H9 (cell line): Measurements from ENCODE around the gene FSTL4. TPM values are rescaled to one million over a fixed set of nuclear protein-coding genes. Genes with fewer than 3 reads are reported as not detected.

Experiments
- DNase-seq: peaks from one replicate; pipeline ENCODE4 v3.0.0-alpha.2; 2017
- H2AFZ ChIP-seq: one replicate; pipeline ENCODE4 v1.6.1; 2013; ENCODE audit warnings: mild to moderate bottlenecking, low read length, control low read depth, moderate library complexity
- H2AK5ac ChIP-seq: 2 replicates; pipeline ENCODE4 v1.6.1; 2013; ENCODE audit warnings: low read length, control low read depth, mixed read lengths; ENCODE audit not compliant: insufficient read length
- H2BK120ac ChIP-seq: one replicate; pipeline ENCODE4 v1.6.1; 2013; ENCODE audit warnings: low read depth, mild to moderate bottlenecking, low read length, control low read depth, inconsistent platforms; ENCODE audit not compliant: poor library complexity, severe bottlenecking
- H2BK12ac ChIP-seq: 2 replicates; pipeline ENCODE4 v1.6.1; 2013; ENCODE audit warnings: low read length, control low read depth, mixed read lengths, low read depth; ENCODE audit not compliant: insufficient read length
- H2BK15ac ChIP-seq: 2 replicates; pipeline ENCODE4 v1.6.1; 2013; ENCODE audit warnings: low read depth, low read length, control low read depth
- H2BK20ac ChIP-seq: one replicate; pipeline ENCODE4 v1.6.1; 2013; ENCODE audit warnings: low read depth, mild to moderate bottlenecking, low read length, control low read depth, inconsistent platforms; ENCODE audit not compliant: poor library complexity, severe bottlenecking
- H2BK5ac ChIP-seq: 2 replicates; pipeline ENCODE4 v1.6.1; 2013; ENCODE audit warnings: low read length, control low read depth, mixed read lengths; ENCODE audit not compliant: insufficient read length
- H3K14ac ChIP-seq: 2 replicates; pipeline ENCODE4 v1.6.1; 2013; ENCODE audit warnings: low read length, control low read depth; ENCODE audit not compliant: insufficient read depth
- H3K18ac ChIP-seq: 2 replicates; pipeline ENCODE4 v1.6.1; 2013; ENCODE audit warnings: low read depth, mild to moderate bottlenecking, mixed read lengths, low read length, control low read depth; ENCODE audit not compliant: insufficient read length
- H3K23ac ChIP-seq: 2 replicates; pipeline ENCODE4 v1.6.1; 2013; ENCODE audit warnings: low read length, control low read depth, mixed read lengths, low read depth; ENCODE audit not compliant: insufficient read length
- H3K23me2 ChIP-seq: 2 replicates; pipeline ENCODE4 v1.6.1; 2013; ENCODE audit warnings: low read depth, mild to moderate bottlenecking, mixed read lengths, low read length, control low read depth; ENCODE audit not compliant: insufficient read length, poor library complexity, severe bottlenecking
- H3K27ac ChIP-seq: 2 replicates; pipeline ENCODE4 v1.5.1; 2013; ENCODE audit warnings: low read length, control low read depth, mixed read lengths, low read depth; ENCODE audit not compliant: insufficient read length
- H3K27me3 ChIP-seq: 2 replicates; pipeline ENCODE4 v1.6.1; 2013; ENCODE audit warnings: low read length, control low read depth, inconsistent platforms; ENCODE audit not compliant: insufficient read depth
- H3K4ac ChIP-seq: 2 replicates; pipeline ENCODE4 v1.6.1; 2013; ENCODE audit warnings: low read depth, mild to moderate bottlenecking, control low read depth, inconsistent platforms, low read length, moderate library complexity
- H3K4me1 ChIP-seq: 2 replicates; pipeline ENCODE4 v1.6.1; 2013; ENCODE audit warnings: low read length, control low read depth, inconsistent platforms; ENCODE audit not compliant: insufficient read depth
- H3K4me2 ChIP-seq: 2 replicates; pipeline ENCODE4 v1.6.1; 2013; ENCODE audit warnings: low read length, control low read depth, mixed read lengths; ENCODE audit not compliant: insufficient read length, insufficient read depth
- H3K56ac ChIP-seq: 2 replicates; pipeline ENCODE4 v1.6.1; 2013; ENCODE audit warnings: low read depth, mild to moderate bottlenecking, mixed read lengths, low read length, control low read depth; ENCODE audit not compliant: insufficient read length
- H3K79me1 ChIP-seq: 2 replicates; pipeline ENCODE4 v1.6.1; 2013; ENCODE audit warnings: low read depth, mild to moderate bottlenecking, moderate library complexity, low read length, control low read depth, inconsistent platforms; ENCODE audit not compliant: insufficient read depth, poor library complexity, severe bottlenecking
- H3K79me2 ChIP-seq: 2 replicates; pipeline ENCODE4 v1.6.1; 2013; ENCODE audit warnings: low read length, control low read depth, inconsistent platforms; ENCODE audit not compliant: insufficient read depth
- H3K9ac ChIP-seq: 2 replicates; pipeline ENCODE4 v1.6.1; 2013; ENCODE audit warnings: low read length, control low read depth, mixed read lengths; ENCODE audit not compliant: insufficient read length; ENCODE audit errors: extremely low read depth
- H3K9me3 ChIP-seq: one replicate; pipeline ENCODE4 v1.6.1; 2013; ENCODE audit warnings: low read depth, low read length, inconsistent platforms; ENCODE audit not compliant: control insufficient read depth
- H3T11ph ChIP-seq: one replicate; pipeline ENCODE4 v1.6.1; 2013; ENCODE audit warnings: mild to moderate bottlenecking, low read length, control low read depth, inconsistent platforms
- H4K20me1 ChIP-seq: one replicate; pipeline ENCODE4 v1.6.1; 2013; ENCODE audit not compliant: control insufficient read depth, insufficient read length, insufficient read depth
- H4K5ac ChIP-seq: 2 replicates; pipeline ENCODE4 v1.6.1; 2013; ENCODE audit warnings: low read depth, mild to moderate bottlenecking, mixed read lengths, low read length, control low read depth; ENCODE audit not compliant: insufficient read length
- H4K8ac ChIP-seq: replicated peaks from 2 replicates; pipeline ENCODE4 v1.6.1; 2013; ENCODE audit warnings: low read length, control low read depth, mixed read lengths, low read depth; ENCODE audit not compliant: insufficient read length
- H4K91ac ChIP-seq: 2 replicates; pipeline ENCODE4 v1.6.1; 2013; ENCODE audit warnings: low read depth, mild to moderate bottlenecking, moderate library complexity, mixed read lengths, low read length, control low read depth; ENCODE audit not compliant: insufficient read length
- H3K27ac Mint-ChIP-seq, 3 experiments: 2 replicates in 2 of 3; 3 replicates in 1 of 3; pipeline ENCODE4 v1.8.0; 2020 to 2021; ENCODE audit warnings: mixed read lengths in 3 of 3, mild to moderate bottlenecking in 1 of 3, moderate library complexity in 1 of 3
- H3K27me3 Mint-ChIP-seq: 2 replicates; pipeline ENCODE4 v1.8.0; 2021; ENCODE audit warnings: low read depth, mild to moderate bottlenecking, moderate library complexity, mixed read lengths
- H3K36me3 Mint-ChIP-seq, 3 experiments: 2 replicates in 2 of 3; 3 replicates in 1 of 3; pipeline ENCODE4 v1.8.0; 2020 to 2021; ENCODE audit warnings: low read depth in 3 of 3, mixed read lengths in 3 of 3; ENCODE audit not compliant: insufficient read depth in 1 of 3
- H3K4me1 Mint-ChIP-seq, 2 experiments: 2 replicates each; pipeline ENCODE4 v1.8.0; 2020; ENCODE audit warnings: mixed read lengths in 2 of 2
- H3K4me3 Mint-ChIP-seq, 2 experiments: 2 replicates in 1 of 2; 3 replicates in 1 of 2; pipeline ENCODE4 v1.8.0; 2020 to 2021; ENCODE audit warnings: mild to moderate bottlenecking in 2 of 2, mixed read lengths in 2 of 2, moderate library complexity in 1 of 2
- H3K9me3 Mint-ChIP-seq, 2 experiments: 2 replicates in 1 of 2; 3 replicates in 1 of 2; pipeline ENCODE4 v1.8.0; 2020; ENCODE audit warnings: mild to moderate bottlenecking in 2 of 2, mixed read lengths in 2 of 2, moderate library complexity in 1 of 2
- CTCF ChIP-seq: fragments of 200-600 bp; sonication (generic); conservative IDR thresholded peaks from 3 replicates; pipeline ENCODE4 v1.8.0; 2021; ENCODE audit warnings: antibody characterized with exemption, mild to moderate bottlenecking
- whole genome bisulfite sequencing: extraction: QIAGEN DNeasy Blood & Tissue Kit; methylation state at CpG from one replicate; pipeline ENCODE4 v1.1.7; 2013; ENCODE audit warnings: missing lambda C conversion rate, low lambda C conversion rate, mixed read lengths; ENCODE audit not compliant: insufficient read length; ENCODE audit errors: extremely low coverage; 5-methylcytosine and 5-hydroxymethylcytosine counted together
- total RNA-seq: library from RNA; stranded (reverse); gene quantifications from 2 replicates; pipeline ENCODE4 v1.2.1, GENCODE V29; 2021

The FSTL4 gene
- total RNA-seq, 1 experiment from 2014 or later, result 5.7 TPM

GRCh38 chr5:133299728-133300127 lies 312.6 kb downstream of the FSTL4 start:
- TF ChIP-seq CTCF, result no peak
- H3K27me3 ChIP-seq, result no peaks in the 10 kb centered on the region
- H3K9ac ChIP-seq, result no peak overlapping the region

More at GRCh38 chr5:133299728-133300127, 312.6 kb downstream of the FSTL4 start:
- H2BK120ac ChIP-seq, result no peak overlapping the region
- no peak for DNase-seq
- no CpG with 5 or more reads among the region's 3 CpGs for WGBS
- no peak overlapping the region for H3T11ph ChIP-seq
- no peak overlapping the region for H2BK20ac ChIP-seq
- no peak overlapping the region for H2BK12ac ChIP-seq
- peaks cover 12 to 14% of the 10 kb centered on the region in 2 experiments for H3K4me1 Mint-ChIP-seq
- H4K91ac ChIP-seq, result no peak overlapping the region
- no peaks in the 10 kb centered on the region for H3K9me3 Mint-ChIP-seq
- peaks cover 2% of the 10 kb centered on the region for H3K27me3 Mint-ChIP-seq
- no peak overlapping the region for H4K5ac ChIP-seq
- H3K27ac Mint-ChIP-seq, result no peak overlapping the region
- no peaks in the 10 kb centered on the region for H3K79me2 ChIP-seq
- H3K4me1 ChIP-seq, result no peaks in the 10 kb centered on the region
- H3K79me1 ChIP-seq, result no peaks in the 10 kb centered on the region
- no peak overlapping the region for H2AFZ ChIP-seq
- H3K23me2 ChIP-seq, result no peaks in the 10 kb centered on the region
- no peak overlapping the region for H3K27ac ChIP-seq
- no peaks in the 10 kb centered on the region for H3K36me3 Mint-ChIP-seq
- H3K4me3 Mint-ChIP-seq, result no peak overlapping the region
- H3K23ac ChIP-seq, result no peak overlapping the region
- H2BK5ac ChIP-seq, result no peak overlapping the region
- no peaks in the 10 kb centered on the region for H4K20me1 ChIP-seq
- no peak overlapping the region for H3K4me2 ChIP-seq
- no peak overlapping the region for H3K4ac ChIP-seq
- no peak overlapping the region for H4K8ac ChIP-seq
- H3K56ac ChIP-seq, result no peak overlapping the region
- no peak overlapping the region for H2BK15ac ChIP-seq
- no peak overlapping the region for H3K18ac ChIP-seq
- H2AK5ac ChIP-seq, result no peak overlapping the region
- no peaks in the 10 kb centered on the region for H3K9me3 ChIP-seq
- H3K14ac ChIP-seq, result no peak overlapping the region
